Breast epithelium (tissue), 3 donors: ENCODE results near the gene CDR2.

Source experiments
- POLR2A ChIP-seq: fragments of 450-650 bp; IDR thresholded peaks from one replicate; pipeline ENCODE4 v1.6.1; 2016; ENCODE audit warnings: antibody characterized with exemption, mild to moderate bottlenecking, moderate library complexity
- POLR2AphosphoS5 ChIP-seq, 3 donors: sonication (generic); formaldehyde crosslinking; IDR thresholded peaks; one replicate each; pipeline ENCODE4 v1.6.1; 2017; ENCODE audit warnings: antibody characterized with exemption in 3 of 3
- TF ChIP-seq, protein P1 (sequence below), 3 donors: fragments of 450-650 bp; IDR thresholded peaks; one replicate each; pipeline ENCODE4 v1.5.1; 2016 to 2017; ENCODE audit warnings: antibody characterized with exemption in 3 of 3, mild to moderate bottlenecking in 3 of 3, moderate library complexity in 3 of 3

DNA sequence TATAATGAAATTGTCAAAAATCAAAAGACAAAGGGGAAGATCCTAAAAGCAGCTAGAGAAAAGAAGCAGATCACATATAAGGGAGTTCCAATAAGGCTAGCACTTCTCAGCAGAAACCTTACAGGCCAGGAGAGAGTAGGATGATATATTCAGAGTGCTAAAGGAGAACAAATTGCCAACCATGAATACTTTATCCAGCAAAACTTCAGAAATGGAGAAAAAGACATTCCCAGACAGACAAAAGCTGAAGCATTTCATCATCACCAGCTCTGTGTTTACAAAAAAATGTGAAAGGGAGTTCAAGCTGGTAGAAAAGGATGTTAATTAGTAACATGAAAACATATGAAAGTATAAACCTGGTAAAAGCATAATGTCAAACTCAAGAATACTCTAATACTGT lies 37.4 kb downstream of the CDR2 start:
- TF ChIP-seq POLR2AphosphoS5 (IDR thresholded peaks at IDR 0.05) (no peak), POLR2A (no peak)
- TF ChIP-seq, protein P1, sequence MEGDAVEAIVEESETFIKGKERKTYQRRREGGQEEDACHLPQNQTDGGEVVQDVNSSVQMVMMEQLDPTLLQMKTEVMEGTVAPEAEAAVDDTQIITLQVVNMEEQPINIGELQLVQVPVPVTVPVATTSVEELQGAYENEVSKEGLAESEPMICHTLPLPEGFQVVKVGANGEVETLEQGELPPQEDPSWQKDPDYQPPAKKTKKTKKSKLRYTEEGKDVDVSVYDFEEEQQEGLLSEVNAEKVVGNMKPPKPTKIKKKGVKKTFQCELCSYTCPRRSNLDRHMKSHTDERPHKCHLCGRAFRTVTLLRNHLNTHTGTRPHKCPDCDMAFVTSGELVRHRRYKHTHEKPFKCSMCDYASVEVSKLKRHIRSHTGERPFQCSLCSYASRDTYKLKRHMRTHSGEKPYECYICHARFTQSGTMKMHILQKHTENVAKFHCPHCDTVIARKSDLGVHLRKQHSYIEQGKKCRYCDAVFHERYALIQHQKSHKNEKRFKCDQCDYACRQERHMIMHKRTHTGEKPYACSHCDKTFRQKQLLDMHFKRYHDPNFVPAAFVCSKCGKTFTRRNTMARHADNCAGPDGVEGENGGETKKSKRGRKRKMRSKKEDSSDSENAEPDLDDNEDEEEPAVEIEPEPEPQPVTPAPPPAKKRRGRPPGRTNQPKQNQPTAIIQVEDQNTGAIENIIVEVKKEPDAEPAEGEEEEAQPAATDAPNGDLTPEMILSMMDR (IDR thresholded peaks at IDR 0.05) = no peak
